OCI-LY7 (cell line): ENCODE data around the gene TNN. TPM values are rescaled to one million over a fixed set of nuclear protein-coding genes. Genes with fewer than 3 reads are reported as not detected.

Experiments
- BruUV-seq: library from RNA; stranded (reverse); fragments of 400-500 nt; replicated peaks from 2 replicates; lab custom pipeline; 2021; lab: Mats Ljungman, UMichigan
- CTCF ChIA-PET: fragments of 300-600 bp; sonication (Branson Sonifier 250); formaldehyde crosslinking; loops from one replicate; lab custom pipeline; 2022; ENCODE audit warnings: antibody characterized with exemption; ENCODE audit not compliant: unreplicated experiment; lab: Charles Lee
- POLR2A ChIA-PET: fragments of 300-600 bp; sonication (Branson Sonifier 250); formaldehyde crosslinking; loops from one replicate; lab custom pipeline; 2022; ENCODE audit warnings: antibody characterized with exemption; lab: Charles Lee
- DNase-seq: peaks from one replicate; pipeline ENCODE4 v3.0.0-alpha.2; 2015; ENCODE audit warnings: low spot score
- H2AFZ ChIP-seq: fragments of 200-600 bp; sonication (generic), shearing (Covaris generic); 2 replicates; pipeline ENCODE4 v1.6.1; 2014; ENCODE audit warnings: mild to moderate bottlenecking, antibody characterized with exemption, low read length, moderate library complexity
- H3K27ac ChIP-seq: fragments of 200-600 bp; sonication (generic); 2 replicates; pipeline ENCODE4 v1.5.1; 2014; ENCODE audit warnings: mixed run types, low read depth, mild to moderate bottlenecking, moderate library complexity, low read length, inconsistent platforms; ENCODE audit not compliant: poor library complexity, severe bottlenecking
- H3K36me3 ChIP-seq: fragments of 200-600 bp; sonication (generic); 2 replicates; pipeline ENCODE4 v1.6.1; 2014; ENCODE audit warnings: mild to moderate bottlenecking, antibody characterized with exemption, low read length, moderate library complexity, mixed read lengths; ENCODE audit not compliant: insufficient read depth
- H3K4me1 ChIP-seq: fragments of 200-600 bp; sonication (generic); 2 replicates; pipeline ENCODE4 v1.5.1; 2014; ENCODE audit warnings: mild to moderate bottlenecking, low read length; ENCODE audit not compliant: insufficient read depth, poor library complexity, severe bottlenecking
- H3K4me2 ChIP-seq: fragments of 200-600 bp; sonication (generic); 2 replicates; pipeline ENCODE4 v1.6.1; 2014; ENCODE audit warnings: mild to moderate bottlenecking, low read length
- H3K4me3 ChIP-seq: fragments of 200-600 bp; sonication (generic); 2 replicates; pipeline ENCODE4 v1.5.1; 2014; ENCODE audit warnings: mild to moderate bottlenecking, low read depth, low read length; ENCODE audit not compliant: poor library complexity, severe bottlenecking
- H3K79me2 ChIP-seq: fragments of 200-600 bp; sonication (generic); 2 replicates; pipeline ENCODE4 v1.6.1; 2016; ENCODE audit warnings: low read depth, mild to moderate bottlenecking, low read length, moderate library complexity, mixed read lengths; ENCODE audit not compliant: insufficient read depth
- H3K9me2 ChIP-seq: fragments of 200-600 bp; sonication (generic); 2 replicates; pipeline ENCODE4 v1.6.1; 2016; ENCODE audit warnings: mild to moderate bottlenecking, low read length, mixed read lengths; ENCODE audit not compliant: insufficient read depth
- H3K9me3 ChIP-seq: fragments of 200-600 bp; sonication (generic); 2 replicates; pipeline ENCODE4 v1.6.1; 2014; ENCODE audit warnings: mild to moderate bottlenecking, mixed run types, low read length, mixed read lengths
- H4K20me1 ChIP-seq: fragments of 200-600 bp; sonication (generic); 2 replicates; pipeline ENCODE4 v1.6.1; 2014; ENCODE audit warnings: mild to moderate bottlenecking, antibody characterized with exemption, low read length, moderate library complexity, mixed read lengths; ENCODE audit not compliant: insufficient read depth
- EZH2phosphoT487 ChIP-seq: fragments of 200-600 bp; sonication (generic); IDR thresholded peaks from 2 replicates; pipeline ENCODE4 v1.6.1; 2018; ENCODE audit warnings: low read depth, borderline replicate concordance, mild to moderate bottlenecking, mixed run types, antibody characterized with exemption, low read length, moderate library complexity, mixed read lengths
- intact Hi-C: fragments of 100-400 bp; cut with micrococcal nuclease; formaldehyde crosslinking; loops from one replicate; pipeline ENCODE4 v1.10.0; 2022; ENCODE audit not compliant: unreplicated experiment
- total RNA-seq, 2 experiments: library from RNA; depleted of rRNA in 1 of 2; stranded (reverse); fragments of >200 nt in 1 of 2; shearing (Covaris generic) in 1 of 2; gene quantifications; 2 replicates each; pipeline ENCODE4 v1.2.3, GENCODE V29; 2014 to 2022
- TF ChIP-seq, protein P1 (sequence below): fragments of 200-600 bp; sonication (generic); conservative IDR thresholded peaks from 2 replicates; pipeline ENCODE4 v1.5.1; 2014; ENCODE audit warnings: mild to moderate bottlenecking, antibody characterized with exemption, low read length, moderate library complexity, mixed read lengths

Gene TNN
- total RNA-seq, 2 experiments from 2014 or later: not detected

DNA sequence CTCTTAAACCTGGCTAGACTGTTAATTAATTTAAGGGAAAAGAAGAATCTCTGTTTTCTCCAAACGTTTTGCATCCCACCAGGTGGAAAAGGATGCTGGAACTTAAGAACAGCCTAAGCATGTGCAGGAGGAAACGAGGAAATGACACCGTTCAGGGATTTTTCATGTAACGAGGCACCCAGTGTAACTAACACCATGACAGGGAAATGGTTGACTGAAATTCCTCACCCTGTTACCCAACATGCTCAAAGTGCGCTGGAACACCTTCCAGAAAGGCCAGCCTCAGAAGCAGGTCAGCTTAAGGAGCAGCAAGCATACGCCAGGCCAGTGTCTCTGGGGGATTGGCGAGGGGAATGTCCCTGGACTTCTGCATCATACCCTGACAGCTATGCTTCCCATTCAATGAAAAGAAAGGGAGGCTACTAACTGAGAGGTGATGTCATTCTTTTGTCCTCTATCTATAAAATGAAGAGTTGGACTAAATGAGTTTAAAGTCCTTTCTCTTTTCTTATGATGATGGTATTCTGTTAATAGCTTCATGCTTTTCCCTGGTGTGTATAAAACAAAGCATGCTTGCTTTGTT lies 21.6 kb downstream of the TNN start:
- H2AFZ ChIP-seq: no peak overlapping the region
- no peaks in the 10 kb centered on the region for H3K36me3 ChIP-seq
- DNase-seq: no peak
- H3K4me3 ChIP-seq: no peak overlapping the region
- no peaks in the 10 kb centered on the region for H3K9me2 ChIP-seq
- no peaks in the 10 kb centered on the region for H3K9me3 ChIP-seq
- intact Hi-C loops: no loop called here
- H4K20me1 ChIP-seq: no peaks in the 10 kb centered on the region
- ChIA-PET CTCF (no interaction called here), POLR2A (interaction anchor here (0.7 kb wide), 1 partner anchor 249 kb away, joined by 3 read pairs; no protein-coding TSS in a partner anchor)
- H3K79me2 ChIP-seq: no peaks in the 10 kb centered on the region
- no peak overlapping the region for H3K4me2 ChIP-seq
- no peak overlapping the region for H3K27ac ChIP-seq
- no TSS peak for BruUV-seq
- no peaks in the 10 kb centered on the region for H3K4me1 ChIP-seq
- TF ChIP-seq, protein P1, sequence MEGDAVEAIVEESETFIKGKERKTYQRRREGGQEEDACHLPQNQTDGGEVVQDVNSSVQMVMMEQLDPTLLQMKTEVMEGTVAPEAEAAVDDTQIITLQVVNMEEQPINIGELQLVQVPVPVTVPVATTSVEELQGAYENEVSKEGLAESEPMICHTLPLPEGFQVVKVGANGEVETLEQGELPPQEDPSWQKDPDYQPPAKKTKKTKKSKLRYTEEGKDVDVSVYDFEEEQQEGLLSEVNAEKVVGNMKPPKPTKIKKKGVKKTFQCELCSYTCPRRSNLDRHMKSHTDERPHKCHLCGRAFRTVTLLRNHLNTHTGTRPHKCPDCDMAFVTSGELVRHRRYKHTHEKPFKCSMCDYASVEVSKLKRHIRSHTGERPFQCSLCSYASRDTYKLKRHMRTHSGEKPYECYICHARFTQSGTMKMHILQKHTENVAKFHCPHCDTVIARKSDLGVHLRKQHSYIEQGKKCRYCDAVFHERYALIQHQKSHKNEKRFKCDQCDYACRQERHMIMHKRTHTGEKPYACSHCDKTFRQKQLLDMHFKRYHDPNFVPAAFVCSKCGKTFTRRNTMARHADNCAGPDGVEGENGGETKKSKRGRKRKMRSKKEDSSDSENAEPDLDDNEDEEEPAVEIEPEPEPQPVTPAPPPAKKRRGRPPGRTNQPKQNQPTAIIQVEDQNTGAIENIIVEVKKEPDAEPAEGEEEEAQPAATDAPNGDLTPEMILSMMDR: no peak
- no peak for TF ChIP-seq EZH2phosphoT487

DNA sequence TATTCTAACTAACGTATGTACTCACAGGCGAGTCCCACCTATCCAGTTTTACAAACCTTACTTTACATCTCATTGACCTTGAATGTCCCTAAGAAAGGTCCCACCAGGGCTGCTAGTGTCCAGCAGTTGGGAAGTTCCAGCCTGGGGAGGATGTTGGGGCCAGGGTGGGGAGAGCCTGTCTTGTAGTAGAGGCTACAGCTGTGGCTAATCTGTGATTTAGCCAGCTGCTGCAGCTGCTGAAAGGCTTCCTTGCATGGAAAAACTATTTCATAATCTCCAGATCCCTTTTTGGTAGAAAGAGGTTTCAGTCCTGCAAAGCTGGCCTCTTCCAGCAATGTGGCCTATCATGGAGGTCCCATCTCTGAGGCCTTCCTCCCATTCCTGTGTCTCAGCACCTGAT lies 23.1 kb downstream of the TNN start:
- ChIA-PET POLR2A (no interaction called here), CTCF (no interaction called here)
- no peaks in the 10 kb centered on the region for H4K20me1 ChIP-seq
- H3K9me3 ChIP-seq: no peaks in the 10 kb centered on the region
- H3K4me1 ChIP-seq: no peaks in the 10 kb centered on the region
- no peak for DNase-seq
- no peak overlapping the region for H3K4me3 ChIP-seq
- no peaks in the 10 kb centered on the region for H3K9me2 ChIP-seq
- TF ChIP-seq, protein P1: no peak
- no peak for TF ChIP-seq EZH2phosphoT487
- H3K4me2 ChIP-seq: no peak overlapping the region
- BruUV-seq: no TSS peak
- H3K27ac ChIP-seq: no peak overlapping the region
- no peaks in the 10 kb centered on the region for H3K79me2 ChIP-seq
- intact Hi-C loops: no loop called here
- no peak overlapping the region for H2AFZ ChIP-seq
- H3K36me3 ChIP-seq: no peaks in the 10 kb centered on the region

DNA sequence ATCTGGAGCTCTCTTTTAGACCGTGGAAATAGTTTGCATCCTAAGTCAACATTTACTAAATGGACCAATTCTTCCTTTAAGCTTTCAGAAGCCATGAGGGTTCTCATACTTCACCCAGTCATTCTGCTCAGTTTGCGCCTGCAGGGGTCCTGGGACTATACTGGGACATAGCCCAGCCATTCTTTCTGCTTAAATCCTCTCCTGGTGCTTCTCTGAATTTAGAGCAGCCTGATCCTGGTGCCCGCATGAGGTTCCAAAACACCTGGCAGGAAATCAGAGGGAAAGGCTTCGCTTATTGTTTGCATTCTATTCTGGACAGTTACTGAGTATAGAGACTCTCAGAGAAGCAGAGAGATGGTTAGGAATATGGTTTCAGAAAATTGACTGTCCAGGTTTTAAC lies 27.0 kb downstream of the TNN start:
- TF ChIP-seq, protein P1: no peak
- TF ChIP-seq EZH2phosphoT487: no peak
- Histone ChIP-seq H4K20me1 (no peaks in the 10 kb centered on the region), H3K9me3 (no peaks in the 10 kb centered on the region), H3K4me2 (no peak overlapping the region), H3K4me3 (no peak overlapping the region), H3K79me2 (no peaks in the 10 kb centered on the region), H3K27ac (no peak overlapping the region), H3K36me3 (no peaks in the 10 kb centered on the region), H3K9me2 (no peaks in the 10 kb centered on the region), H2AFZ (no peak overlapping the region), H3K4me1 (no peaks in the 10 kb centered on the region)
- ChIA-PET POLR2A (no interaction called here), CTCF (no interaction called here)
- intact Hi-C loops: no loop called here
- DNase-seq: no peak
- no TSS peak for BruUV-seq
